Coronary artery (tissue), 2 donors: Measurements from ENCODE around the gene KRTAP19-5.

Experiments used
- DNase-seq: peaks from one replicate; pipeline ENCODE4 v3.0.0-alpha.2; 2017; ENCODE audit warnings: low spot score
- H3K27ac ChIP-seq, 2 donors: fragments of 200-600 bp; sonication (generic); one replicate each; pipeline ENCODE4 v1.5.1; 2016 to 2019
- H3K4me3 ChIP-seq: fragments of 200-600 bp; sonication (generic); 2 replicates; pipeline ENCODE4 v1.5.1; 2016; ENCODE audit warnings: mild to moderate bottlenecking, moderate library complexity
- CTCF ChIP-seq: fragments of 200-600 bp; sonication (generic); IDR thresholded peaks from one replicate; pipeline ENCODE4 v1.5.1; 2019; ENCODE audit warnings: antibody characterized with exemption

KRTAP19-5 gene

GRCh38 chr21:30487336-30487735 lies 14.6 kb downstream of the KRTAP19-5 start, which contains the start of gene KRTAP19-2:
KRTAP19-2 (minus strand) TSS chr21:30487436; CDS start chr21:30487348, 88 bp downstream.
- Histone ChIP-seq H3K4me3 (no peak within 1 kb of the TSS), H3K27ac (no peak within 1 kb of the TSS)
- TF ChIP-seq CTCF, result no peak
- no peak for DNase-seq

- DNase-seq, result no peak
- no peak for TF ChIP-seq CTCF
- no peak overlapping the region for H3K27ac ChIP-seq
- no peak overlapping the region for H3K4me3 ChIP-seq
These were observed 15.8 kb downstream of the KRTAP19-5 start for GRCh38 chr21:30486180-30486579.

GRCh38 chr21:30482130-30482529 lies 19.8 kb downstream of the KRTAP19-5 start:
- H3K4me3 ChIP-seq, result no peak overlapping the region
- DNase-seq, result no peak
- TF ChIP-seq CTCF, result no peak
- no peak overlapping the region for H3K27ac ChIP-seq

GRCh38 chr21:30480145-30480544 lies 21.8 kb downstream of the KRTAP19-5 start, which contains the start of gene KRTAP19-1:
KRTAP19-1 (minus strand) TSS chr21:30480367; CDS start chr21:30480317, 50 bp downstream.
- no peak within 1 kb of the TSS for H3K4me3 ChIP-seq
- TF ChIP-seq CTCF, result no peak
- DNase-seq, result no peak
- no peak within 1 kb of the TSS for H3K27ac ChIP-seq

GRCh38 chr21:30479259-30479658 lies 22.7 kb downstream of the KRTAP19-5 start:
- TF ChIP-seq CTCF, result no peak
- no peak overlapping the region for H3K4me3 ChIP-seq
- DNase-seq, result no peak
- no peak overlapping the region for H3K27ac ChIP-seq

- Histone ChIP-seq H3K4me3 (no peak overlapping the region), H3K27ac (no peak overlapping the region)
- no peak for DNase-seq
- TF ChIP-seq CTCF, result no peak
These were observed 23.9 kb downstream of the KRTAP19-5 start for GRCh38 chr21:30478004-30478403.

- DNase-seq, result no peak
- H3K4me3 ChIP-seq, result no peak overlapping the region
- no peak for TF ChIP-seq CTCF
- H3K27ac ChIP-seq, result no peak overlapping the region
These were observed 32.8 kb downstream of the KRTAP19-5 start for GRCh38 chr21:30468900-30469714.
